Activated T-cell treated with anti-CD3 and anti-CD28 coated beads, Interleukin-2, amount 50 U/mL, for 4 hours (primary cell): Measurements from ENCODE around the gene HTRA3. TPM values are rescaled to one million over a fixed set of nuclear protein-coding genes. Genes with fewer than 3 reads are reported as not detected.

Source experiments
- ATAC-seq, 2 donors: fragments of 200-7000 bp; cut with Tn5 transposase; one replicate each; pipeline ENCODE4 v1.10.0; 2021
- DNase-seq: peaks from one replicate; pipeline ENCODE4 v3.0.0-alpha.2; 2020
- H3K27me3 Mint-ChIP-seq: one replicate; pipeline ENCODE4 v1.8.0; 2021; ENCODE audit warnings: low read depth, mixed read lengths
- H3K36me3 Mint-ChIP-seq: one replicate; pipeline ENCODE4 v1.8.0; 2022; ENCODE audit warnings: mixed read lengths; ENCODE audit not compliant: insufficient read depth
- H3K4me1 Mint-ChIP-seq: one replicate; pipeline ENCODE4 v1.8.0; 2021; ENCODE audit warnings: low read depth, mixed read lengths
- H3K4me3 Mint-ChIP-seq: one replicate; pipeline ENCODE4 v1.8.0; 2021; ENCODE audit warnings: mild to moderate bottlenecking, moderate library complexity, mixed read lengths
- H3K9me3 Mint-ChIP-seq: one replicate; pipeline ENCODE4 v1.8.0; 2021; ENCODE audit warnings: mixed read lengths
- total RNA-seq, 3 donors: library from RNA; stranded (reverse); gene quantifications; one replicate each; pipeline ENCODE4 v1.2.1, GENCODE V29; 2021

HTRA3 gene
- total RNA-seq, 3 donors from 2014 or later: not detected

GRCh38 chr4:8229331-8229975 lies 40.1 kb upstream of the HTRA3 start:
- no peak for DNase-seq
- peak; percentile 7 to 31 for ATAC-seq
- Mint-ChIP-seq H3K4me3 (no peak overlapping the region), H3K27me3 (no peaks in the 10 kb centered on the region), H3K9me3 (no peaks in the 10 kb centered on the region), H3K4me1 (peaks cover 19% of the 10 kb centered on the region), H3K36me3 (peaks cover 2% of the 10 kb centered on the region)

GRCh38 chr4:8230033-8230432 lies 39.5 kb upstream of the HTRA3 start:
- ATAC-seq (no peak), DNase-seq (no peak)
- Mint-ChIP-seq H3K4me3 (no peak overlapping the region), H3K27me3 (no peaks in the 10 kb centered on the region), H3K9me3 (no peaks in the 10 kb centered on the region), H3K36me3 (no peaks in the 10 kb centered on the region), H3K4me1 (peaks cover 19% of the 10 kb centered on the region)

GRCh38 chr4:8230891-8231290 lies 38.7 kb upstream of the HTRA3 start:
- Mint-ChIP-seq H3K27me3 (no peaks in the 10 kb centered on the region), H3K4me3 (no peak overlapping the region), H3K36me3 (no peaks in the 10 kb centered on the region), H3K4me1 (peaks cover 19% of the 10 kb centered on the region), H3K9me3 (no peaks in the 10 kb centered on the region)
- ATAC-seq (no peak), DNase-seq (no peak)

- H3K27me3 Mint-ChIP-seq: no peaks in the 10 kb centered on the region
- DNase-seq (no peak), ATAC-seq (no peak)
- no peaks in the 10 kb centered on the region for H3K9me3 Mint-ChIP-seq
- H3K4me3 Mint-ChIP-seq: no peak overlapping the region
- peaks cover 17% of the 10 kb centered on the region for H3K4me1 Mint-ChIP-seq
- H3K36me3 Mint-ChIP-seq: no peaks in the 10 kb centered on the region
These were observed 38.0 kb upstream of the HTRA3 start for GRCh38 chr4:8231551-8232049.

- no peaks in the 10 kb centered on the region for H3K36me3 Mint-ChIP-seq
- no peak for ATAC-seq
These were observed 36.8 kb upstream of the HTRA3 start for GRCh38 chr4:8232748-8233147.

GRCh38 chr4:8233672-8234484 lies 35.7 kb upstream of the HTRA3 start:
- no peaks in the 10 kb centered on the region for H3K9me3 Mint-ChIP-seq
- no peak for ATAC-seq
- H3K36me3 Mint-ChIP-seq: no peaks in the 10 kb centered on the region
- no peak overlapping the region for H3K4me3 Mint-ChIP-seq
- DNase-seq: no peak
- H3K4me1 Mint-ChIP-seq: peaks cover 9% of the 10 kb centered on the region
- no peaks in the 10 kb centered on the region for H3K27me3 Mint-ChIP-seq

More at GRCh38 chr4:8232748-8233147, 36.8 kb upstream of the HTRA3 start:
- H3K4me3 Mint-ChIP-seq: no peak overlapping the region
- DNase-seq: no peak
- H3K27me3 Mint-ChIP-seq: no peaks in the 10 kb centered on the region
- H3K4me1 Mint-ChIP-seq: peaks cover 15% of the 10 kb centered on the region
- H3K9me3 Mint-ChIP-seq: no peaks in the 10 kb centered on the region

- Mint-ChIP-seq H3K4me3 (no peak overlapping the region), H3K36me3 (peaks cover 4% of the 10 kb centered on the region), H3K9me3 (no peaks in the 10 kb centered on the region), H3K27me3 (no peaks in the 10 kb centered on the region), H3K4me1 (peaks cover 6% of the 10 kb centered on the region)
- DNase-seq (no peak), ATAC-seq (no peak)
These were observed 34.8 kb upstream of the HTRA3 start for GRCh38 chr4:8234715-8235114.

- H3K4me3 Mint-ChIP-seq: no peak overlapping the region
- H3K36me3 Mint-ChIP-seq: peaks cover 4% of the 10 kb centered on the region
- ATAC-seq (no peak), DNase-seq (no peak)
- no peaks in the 10 kb centered on the region for H3K27me3 Mint-ChIP-seq
- peaks cover 6% of the 10 kb centered on the region for H3K4me1 Mint-ChIP-seq
- H3K9me3 Mint-ChIP-seq: no peaks in the 10 kb centered on the region
These were observed 34.3 kb upstream of the HTRA3 start for GRCh38 chr4:8235224-8235623.

- Mint-ChIP-seq H3K9me3 (no peaks in the 10 kb centered on the region), H3K36me3 (peaks cover 4% of the 10 kb centered on the region), H3K4me3 (no peak overlapping the region), H3K27me3 (no peaks in the 10 kb centered on the region), H3K4me1 (peaks cover 3% of the 10 kb centered on the region)
- DNase-seq (no peak), ATAC-seq (no peak)
These were observed 33.9 kb upstream of the HTRA3 start for GRCh38 chr4:8235686-8236085.

- ATAC-seq (no peak), DNase-seq (no peak)
- H3K36me3 Mint-ChIP-seq: peaks cover 7% of the 10 kb centered on the region
- H3K4me3 Mint-ChIP-seq: no peak overlapping the region
- H3K27me3 Mint-ChIP-seq: no peaks in the 10 kb centered on the region
- peaks cover 1% of the 10 kb centered on the region for H3K4me1 Mint-ChIP-seq
- no peaks in the 10 kb centered on the region for H3K9me3 Mint-ChIP-seq
These were observed 33.2 kb upstream of the HTRA3 start for GRCh38 chr4:8236106-8236919.

- H3K4me1 Mint-ChIP-seq: peaks cover 4% of the 10 kb centered on the region
- DNase-seq: no peak
- no peaks in the 10 kb centered on the region for H3K27me3 Mint-ChIP-seq
- no peaks in the 10 kb centered on the region for H3K9me3 Mint-ChIP-seq
- H3K4me3 Mint-ChIP-seq: no peak overlapping the region
- peaks cover 7% of the 10 kb centered on the region for H3K36me3 Mint-ChIP-seq
- no peak for ATAC-seq
These were observed 32.7 kb upstream of the HTRA3 start for GRCh38 chr4:8236920-8237195.

GRCh38 chr4:8237256-8237989 lies 32.1 kb upstream of the HTRA3 start:
- H3K4me3 Mint-ChIP-seq: no peak overlapping the region
- DNase-seq (no peak), ATAC-seq (no peak)
- H3K27me3 Mint-ChIP-seq: no peaks in the 10 kb centered on the region
- H3K9me3 Mint-ChIP-seq: no peaks in the 10 kb centered on the region
- peaks cover 7% of the 10 kb centered on the region for H3K36me3 Mint-ChIP-seq
- H3K4me1 Mint-ChIP-seq: peaks cover 7% of the 10 kb centered on the region

GRCh38 chr4:8238036-8238511 lies 31.5 kb upstream of the HTRA3 start:
- DNase-seq (no peak), ATAC-seq (no peak)
- H3K4me3 Mint-ChIP-seq: no peak overlapping the region

GRCh38 chr4:8238515-8239053 lies 31.0 kb upstream of the HTRA3 start:
- no peak for ATAC-seq
- no peaks in the 10 kb centered on the region for H3K27me3 Mint-ChIP-seq
- peaks cover 7% of the 10 kb centered on the region for H3K36me3 Mint-ChIP-seq

More at GRCh38 chr4:8238036-8238511, 31.5 kb upstream of the HTRA3 start:
- no peaks in the 10 kb centered on the region for H3K9me3 Mint-ChIP-seq
- no peaks in the 10 kb centered on the region for H3K27me3 Mint-ChIP-seq
- H3K36me3 Mint-ChIP-seq: peaks cover 7% of the 10 kb centered on the region
- H3K4me1 Mint-ChIP-seq: peaks cover 7% of the 10 kb centered on the region

More at GRCh38 chr4:8238515-8239053, 31.0 kb upstream of the HTRA3 start:
- no peak for DNase-seq
- H3K4me3 Mint-ChIP-seq: no peak overlapping the region
- H3K4me1 Mint-ChIP-seq: peaks cover 7% of the 10 kb centered on the region
- no peaks in the 10 kb centered on the region for H3K9me3 Mint-ChIP-seq
